ENCODE data around the gene GM2A.

Gene GM2A

DNA sequence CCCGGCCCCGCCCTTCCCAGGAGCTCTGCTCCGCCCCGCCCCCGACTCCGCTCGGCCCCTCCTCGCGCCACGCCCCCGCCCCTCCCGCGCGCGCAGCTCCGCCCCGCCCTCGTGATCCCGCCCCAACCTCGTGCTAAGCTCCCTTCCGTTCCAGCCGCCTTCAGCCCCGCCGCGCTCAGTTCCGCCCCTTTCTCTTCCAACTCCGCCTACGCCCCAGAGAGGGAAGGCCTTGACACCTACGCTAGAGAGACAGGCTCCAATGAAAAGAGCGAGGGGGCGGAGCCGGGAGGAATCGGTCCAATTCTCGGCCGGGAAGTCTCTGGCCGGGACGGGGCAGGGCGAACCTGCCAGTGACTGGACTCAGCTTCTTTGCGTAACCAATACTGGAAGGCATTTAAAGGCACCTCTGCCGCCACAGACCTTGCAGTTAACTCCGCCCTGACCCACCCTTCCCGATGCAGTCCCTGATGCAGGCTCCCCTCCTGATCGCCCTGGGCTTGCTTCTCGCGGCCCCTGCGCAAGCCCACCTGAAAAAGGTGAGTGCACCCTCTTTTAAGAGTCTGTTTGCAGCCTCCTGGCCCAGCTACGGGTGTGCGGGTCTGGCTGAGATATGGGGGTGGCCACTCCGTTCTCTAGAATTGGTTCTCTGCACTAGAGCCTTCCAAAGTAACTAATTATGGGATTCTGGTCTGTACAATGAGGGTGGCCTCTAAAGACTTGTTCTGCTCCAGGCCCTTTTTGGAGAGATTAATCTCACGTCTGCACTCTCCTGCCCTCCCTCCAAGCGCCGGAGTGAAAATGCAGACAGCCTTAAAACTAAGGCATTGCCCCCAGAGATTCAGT is at the start of gene GM2A:
GM2A (plus strand) TSS at position 424 of the 843 bp plus-strand sequence; CDS start at position 456, 32 bp downstream.
- DNase-seq = peak; percentile 91 to 97 (median 96)

- no peak for DNase-seq
Measured at GRCh38 chr5:151204051-151204450, 48.9 kb upstream of the GM2A start.

GRCh38 chr5:151205411-151205810 is 47.6 kb upstream of the GM2A start:
- DNase-seq = no peak

GRCh38 chr5:151208481-151208914 is 44.5 kb upstream of the GM2A start:
- DNase-seq = no peak

DNA sequence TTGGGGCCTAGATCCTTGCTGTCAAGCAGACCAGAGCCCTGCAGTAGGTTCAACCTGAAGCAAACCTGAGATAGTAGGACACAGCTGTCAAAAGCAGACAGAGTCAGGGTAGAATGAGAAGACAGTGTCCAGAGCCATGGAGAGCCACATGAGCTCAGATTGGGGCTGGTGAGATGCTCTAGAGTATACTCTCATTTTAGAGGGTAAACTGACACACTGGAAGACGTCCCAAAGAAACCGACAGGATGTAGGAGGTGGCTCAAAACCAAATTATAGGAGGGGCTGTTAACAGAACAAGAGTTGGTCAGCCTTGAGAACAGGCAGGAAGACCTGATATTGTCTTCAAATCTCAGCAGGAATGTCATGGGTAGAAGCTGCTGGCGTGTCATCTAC is 40.6 kb upstream of the GM2A start:
- no peak for DNase-seq

DNA sequence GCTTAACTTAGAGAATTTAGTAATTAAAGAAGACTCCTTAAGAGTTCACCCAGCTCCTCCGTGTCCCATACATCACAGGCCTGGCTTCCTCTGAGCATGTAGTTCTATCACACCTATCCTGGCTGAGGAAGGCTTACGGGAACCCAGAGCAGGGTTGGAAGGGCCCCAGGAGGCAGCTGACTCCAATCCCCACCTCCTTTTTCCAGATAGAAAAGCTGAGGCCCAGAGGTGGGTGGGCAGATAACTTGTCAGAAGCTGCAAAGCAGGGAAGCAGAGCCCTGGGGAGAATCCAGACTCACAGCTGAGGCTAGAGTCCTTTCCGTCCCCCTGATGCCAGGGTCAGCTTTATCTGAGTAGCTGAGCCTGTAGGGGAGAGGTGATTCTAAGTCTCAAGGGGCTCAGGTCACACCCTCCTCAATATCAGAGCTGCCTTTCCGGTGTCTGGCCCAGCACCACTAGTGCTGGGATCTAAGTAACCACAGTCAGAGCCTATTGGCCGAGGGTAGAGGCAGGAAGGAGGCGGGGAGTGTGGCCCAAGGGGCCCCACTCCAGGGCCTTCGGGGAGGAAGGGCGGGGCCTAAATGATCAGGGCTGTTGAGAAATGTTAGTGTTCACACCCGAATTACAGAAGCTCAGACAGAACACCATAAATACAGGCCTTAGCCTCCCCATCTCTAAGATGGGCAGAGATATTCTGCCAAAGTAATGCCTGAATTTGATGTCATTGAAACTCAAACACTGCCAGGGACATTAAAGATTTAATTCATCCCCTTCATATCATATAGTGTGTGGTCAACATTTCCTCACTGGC is 39.0 kb upstream of the GM2A start:
- peak in 3 of 4 experiments; percentile 28 to 75 (median 69) for DNase-seq

DNA sequence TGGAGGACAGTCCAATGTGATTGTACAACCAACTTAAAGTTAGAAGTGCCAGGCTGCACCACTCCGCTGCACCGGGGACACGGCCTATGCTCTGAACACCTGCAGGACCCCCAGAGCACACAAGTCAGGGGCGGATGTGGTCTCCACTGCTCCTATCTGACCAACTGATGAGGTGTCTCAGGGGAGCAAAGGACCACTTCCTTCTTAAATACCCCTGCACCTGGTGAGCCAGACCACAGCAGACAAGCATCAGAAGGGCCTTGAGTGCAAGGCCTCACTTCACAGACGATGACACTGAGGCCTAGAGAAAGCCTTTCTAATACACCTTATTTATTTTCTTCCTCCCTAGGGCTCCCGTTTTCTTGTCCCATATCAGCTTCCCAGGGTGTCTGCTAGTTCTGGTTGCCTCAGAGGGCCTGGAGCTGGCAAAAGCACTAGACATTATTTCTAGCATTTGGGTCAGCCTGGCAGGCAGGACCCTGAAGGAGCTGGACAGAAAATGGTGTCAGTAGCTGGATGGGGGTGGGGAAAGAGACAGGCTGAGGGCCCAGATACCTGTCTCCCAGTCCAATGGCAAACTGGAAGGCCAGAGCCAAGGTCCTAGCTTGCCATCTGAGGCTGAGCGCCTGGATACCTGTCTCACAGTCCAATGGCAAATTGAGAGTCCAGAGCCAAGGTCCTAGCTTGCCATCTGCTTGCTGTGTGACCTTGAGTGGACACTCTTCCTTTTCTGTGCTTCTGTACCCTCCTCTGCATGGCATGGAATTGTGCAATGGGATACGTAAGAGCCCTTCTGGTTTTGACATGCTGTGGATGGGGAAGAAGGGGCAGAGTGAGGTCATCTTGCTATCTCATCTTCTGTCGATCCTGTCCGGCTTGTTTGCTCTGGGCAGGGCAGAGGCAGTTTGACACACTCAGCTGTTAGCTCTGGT is 38.1 kb upstream of the GM2A start:
- DNase-seq = no peak

DNA sequence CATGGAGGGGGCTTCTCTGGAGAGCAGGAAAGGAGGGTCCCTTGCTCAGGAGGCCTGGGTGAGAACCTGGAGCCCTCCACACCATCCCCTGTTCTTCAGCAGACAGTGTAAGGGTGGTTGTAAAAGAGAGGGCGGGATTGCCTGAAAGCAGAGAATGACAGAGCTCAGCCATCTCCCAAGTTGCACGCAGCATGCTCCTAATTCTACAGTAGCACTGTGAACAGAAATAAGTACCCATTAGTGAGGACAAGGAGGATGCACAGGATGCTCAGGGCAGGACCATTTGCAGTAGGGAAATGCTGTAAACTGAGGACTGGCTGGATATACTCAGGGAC is 37.5 kb upstream of the GM2A start:
- DNase-seq = no peak

- DNase-seq = no peak
Measured at GRCh38 chr5:151216781-151217180, 36.2 kb upstream of the GM2A start.

- DNase-seq = no peak
Measured at GRCh38 chr5:151218177-151218576, 34.8 kb upstream of the GM2A start.

DNA sequence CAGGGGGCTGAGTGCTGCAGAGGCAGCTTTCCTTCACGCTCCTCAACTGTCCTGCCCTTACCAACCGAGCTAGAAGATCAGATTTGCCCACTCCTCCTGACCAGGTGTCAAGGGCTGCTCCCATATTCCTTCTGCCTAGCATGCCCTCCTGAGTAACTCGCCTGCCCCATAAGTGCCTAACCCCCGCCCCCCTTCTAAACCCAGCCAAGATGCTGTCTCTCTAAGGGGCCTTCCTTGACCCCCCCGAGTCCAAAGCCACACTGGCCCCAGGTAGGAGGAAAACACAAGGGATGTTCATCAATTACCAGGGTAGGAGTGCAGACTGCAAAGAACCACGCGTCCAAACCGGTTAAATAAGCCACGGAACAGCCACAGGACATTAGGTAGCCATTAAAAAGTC is 33.8 kb upstream of the GM2A start:
- DNase-seq = no peak

DNA sequence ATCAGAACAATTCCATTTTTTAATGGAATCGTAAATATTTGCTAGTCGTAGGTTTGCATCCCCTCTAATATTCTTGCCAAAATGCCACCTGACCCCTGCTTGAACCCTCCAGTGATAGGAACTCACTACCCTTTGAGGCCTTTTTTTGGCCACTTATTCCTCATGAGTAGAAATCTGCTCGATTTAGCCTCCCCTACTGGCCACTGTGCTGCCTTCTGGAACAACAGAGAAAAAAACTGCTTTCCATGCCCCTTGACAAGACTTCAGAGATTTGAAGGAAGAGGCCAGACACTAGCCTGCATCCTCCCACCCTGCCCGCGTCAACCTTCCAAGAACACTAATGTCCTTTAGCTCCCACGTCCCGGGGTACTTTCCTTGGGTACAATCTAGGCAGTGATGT is 33.2 kb upstream of the GM2A start:
- DNase-seq = no peak

- no peak for DNase-seq
Measured at GRCh38 chr5:151221574-151221973, 31.4 kb upstream of the GM2A start.

DNA sequence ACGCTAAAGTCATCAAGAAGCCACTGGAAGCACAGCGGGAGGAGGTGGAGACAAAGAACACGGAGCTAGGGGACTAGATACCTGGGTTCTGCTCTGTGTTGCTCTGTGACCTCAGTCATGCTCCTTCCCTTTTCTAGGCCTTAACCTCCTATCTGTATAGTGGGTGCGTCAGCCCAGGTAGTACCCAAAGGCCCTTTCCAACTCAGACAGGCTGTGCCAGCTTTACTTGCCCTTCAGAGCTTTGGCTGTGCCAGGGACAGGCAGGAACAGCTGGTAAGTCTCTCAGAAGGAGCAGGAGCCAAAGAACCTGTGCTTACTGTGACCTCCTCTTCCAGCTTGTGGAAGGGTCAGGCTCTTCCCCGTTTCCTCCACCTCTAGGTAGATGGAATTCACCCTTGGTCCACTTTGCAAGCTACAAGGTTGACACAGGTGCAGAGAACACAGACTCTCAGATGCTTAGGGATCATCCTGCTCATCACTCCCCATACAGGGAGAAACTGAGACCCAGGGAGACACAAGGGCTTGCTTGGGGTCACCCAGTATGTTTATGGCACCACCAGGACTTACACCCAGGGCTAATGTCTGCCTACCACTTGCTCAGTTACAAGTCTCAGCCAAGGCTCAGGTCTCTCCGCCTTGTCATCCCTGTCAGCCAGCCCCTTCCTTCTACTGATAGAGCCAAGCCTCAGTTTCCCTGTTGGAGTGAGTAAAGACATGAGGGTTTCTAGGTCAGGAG is 30.8 kb upstream of the GM2A start:
- DNase-seq = no peak

- peak in 1 of 4 experiments; percentile 24 for DNase-seq
Measured at GRCh38 chr5:151222790-151223446, 30.1 kb upstream of the GM2A start.

- DNase-seq = peak in 3 of 4 experiments; percentile 20 to 44 (median 33)
Measured at GRCh38 chr5:151223447-151224264, 29.3 kb upstream of the GM2A start, which contains the start of gene CCDC69. Gene CCDC69 (minus strand): TSS chr5:151224092. CDS start chr5:151223970, 122 bp downstream.

GRCh38 chr5:151224372-151224771 is 28.6 kb upstream of the GM2A start:
- DNase-seq = no peak

GRCh38 chr5:151225071-151225470 is 27.9 kb upstream of the GM2A start:
- DNase-seq = no peak

- DNase-seq = no peak
Measured at GRCh38 chr5:151225475-151225874, 27.5 kb upstream of the GM2A start.

- no peak for DNase-seq
Measured at GRCh38 chr5:151227918-151228447, 25.0 kb upstream of the GM2A start.
